HCT116 (cell line): ENCODE measurements around the gene GRM8.

ENCODE experiments used
- CBX3 ChIP-seq: IDR thresholded peaks from 2 replicates; pipeline ENCODE4 v1.6.1; 2012; ENCODE audit warnings: low read depth
- CEBPB ChIP-seq: IDR thresholded peaks from 2 replicates; pipeline ENCODE4 v1.6.1; 2012; ENCODE audit warnings: low read depth
- CTCF ChIP-seq, 3 experiments: fragments of 200-600 bp in 1 of 3; sonication (generic) in 1 of 3; IDR thresholded peaks in 2 of 3; conservative IDR thresholded peaks in 1 of 3; 2 replicates each; pipeline ENCODE4 v1.5.1; 2012 to 2017; ENCODE audit warnings: low read depth in 2 of 3, low read length in 2 of 3, antibody characterized with exemption in 1 of 3, borderline replicate concordance in 1 of 3, control low read depth in 1 of 3, mild to moderate bottlenecking in 1 of 3, mixed read lengths in 1 of 3, mixed run types in 1 of 3, moderate library complexity in 1 of 3; ENCODE audit not compliant: insufficient read depth in 1 of 3
- EGR1 ChIP-seq: IDR thresholded peaks from 2 replicates; pipeline ENCODE4 v1.6.1; 2012; ENCODE audit warnings: low read depth
- EZH2 ChIP-seq: fragments of 200-600 bp; sonication (generic); IDR thresholded peaks from 2 replicates; pipeline ENCODE4 v1.6.1; 2017; ENCODE audit warnings: antibody characterized with exemption, mixed run types
- FOSL1 ChIP-seq: IDR thresholded peaks from 2 replicates; pipeline ENCODE4 v1.6.1; 2012; ENCODE audit warnings: low read depth
- POLR2A ChIP-seq: IDR thresholded peaks from 2 replicates; pipeline ENCODE4 v1.7.0; 2011; ENCODE audit warnings: borderline replicate concordance; ENCODE audit not compliant: insufficient read depth, insufficient read length; ENCODE audit errors: extremely low read depth
- POLR2AphosphoS5 ChIP-seq: IDR thresholded peaks from 2 replicates; pipeline ENCODE4 v1.6.1; 2011; ENCODE audit warnings: mild to moderate bottlenecking, low read depth, low read length, moderate library complexity
- RAD21 ChIP-seq: IDR thresholded peaks from 2 replicates; pipeline ENCODE4 v1.6.1; 2012; ENCODE audit warnings: low read depth, mild to moderate bottlenecking
- REST ChIP-seq: IDR thresholded peaks from 2 replicates; pipeline ENCODE4 v1.6.1; 2012; ENCODE audit warnings: low read depth
- SIN3A ChIP-seq: IDR thresholded peaks from 2 replicates; pipeline ENCODE4 v1.6.1; 2012; ENCODE audit warnings: low read depth
- YY1 ChIP-seq: IDR thresholded peaks from 2 replicates; pipeline ENCODE4 v1.6.1; 2011; ENCODE audit warnings: low read length, low read depth, moderate library complexity, mild to moderate bottlenecking; ENCODE audit not compliant: insufficient replicate concordance; ENCODE audit errors: extremely low read depth
- ZFX ChIP-seq: fragments of 450-650 bp; IDR thresholded peaks from 2 replicates; pipeline ENCODE4 v1.6.1; 2017
- ZNF274 ChIP-seq: fragments of 200-500 bp; sonication (Bioruptor generic); IDR thresholded peaks from 2 replicates; pipeline ENCODE4 v1.6.1; 2014; ENCODE audit warnings: mild to moderate bottlenecking, low read depth, low read length, inconsistent platforms

GRCh38 chr7:126501617-126502016, 751.1 kb downstream of the GRM8 start:
- TF ChIP-seq CBX3 (no peak), CTCF (IDR thresholded peaks at IDR 0.05 in 2 of 3, conservative IDR thresholded peaks at IDR 0.05 in 1 of 3; ENCODE audit: borderline replicate concordance in 1 of 3, insufficient read depth in 1 of 3, low read depth in 2 of 3, low read length in 2 of 3) (no peak), ZNF274 (no peak), EGR1 (no peak), POLR2AphosphoS5 (no peak), POLR2A (no peak), ZFX (no peak), EZH2 (no peak), REST (no peak), YY1 (no peak), CEBPB (no peak), RAD21 (no peak), FOSL1 (no peak), SIN3A (no peak)
